Measurements from ENCODE around the gene VCP. TPM values are rescaled to one million over a fixed set of nuclear protein-coding genes. Genes with fewer than 3 reads are reported as not detected.

VCP gene
- total and polyA plus RNA-seq, 2 donors (not counting 1 experiment from before 2014, with no cell fraction given): 93.0 to 178 TPM

DNA sequence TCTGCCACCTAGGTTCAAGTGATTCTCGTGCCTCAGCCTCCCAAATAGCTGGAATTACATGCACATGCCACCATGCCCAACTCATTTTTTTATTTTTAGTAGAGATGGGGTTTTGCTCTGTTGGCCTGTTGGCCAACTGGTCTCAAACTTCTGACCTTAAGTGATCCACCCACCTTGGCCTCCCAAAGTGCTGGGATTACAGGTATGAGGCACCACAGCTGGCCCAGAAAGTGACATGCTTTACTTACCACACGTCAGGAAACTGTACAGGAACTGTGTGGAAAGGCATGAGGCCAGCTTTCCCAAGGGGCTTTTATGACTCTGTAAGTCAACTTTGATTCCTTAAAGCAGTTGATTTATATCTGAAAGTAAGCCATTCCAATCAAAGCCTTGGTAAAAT is 57.9 kb downstream of the VCP start:
- H3K36me3 ChIP-seq (replicated peaks in 1 of 2; ENCODE audit: control extremely low read depth in 1 of 2, control insufficient read depth in 1 of 2, extremely low read depth in 1 of 2, insufficient read depth in 2 of 2, low read length in 1 of 2): no peaks in the 10 kb centered on the region
- H3K27ac ChIP-seq (ENCODE audit: low read length in 2 of 2): no peak overlapping the region
- H3K27ac Mint-ChIP-seq: no peak overlapping the region
- H3K27me3 ChIP-seq (replicated peaks in 1 of 4; ENCODE audit: control extremely low read depth in 1 of 4, control insufficient read depth in 3 of 4, insufficient read depth in 4 of 4, low read length in 3 of 4): no peaks in the 10 kb centered on the region
- H3K79me2 ChIP-seq (ENCODE audit: control insufficient read depth, insufficient read depth, low read length): no peaks in the 10 kb centered on the region
- peaks cover 3 to 16% (median 12%) of the 10 kb centered on the region in 3 donors for H3K9me3 ChIP-seq (ENCODE audit: control extremely low read depth in 1 of 3, control insufficient read depth in 2 of 3, insufficient read depth in 1 of 3, low read length in 2 of 3)
- CTCF ChIA-PET: no interaction called here
- H3K9me3 Mint-ChIP-seq (ENCODE audit: insufficient read depth): peaks cover 12% of the 10 kb centered on the region
- no peaks in the 10 kb centered on the region for H4K20me1 ChIP-seq (ENCODE audit: control insufficient read depth, insufficient read depth, low read length, poor library complexity, severe bottlenecking)
- no peak overlapping the region for H3K9ac ChIP-seq (ENCODE audit: low read length)
- no peaks in the 10 kb centered on the region for H3K4me1 ChIP-seq (ENCODE audit: control insufficient read depth in 2 of 2, insufficient read depth in 2 of 2, low read length in 2 of 2)
- TF ChIP-seq EZH2 (IDR thresholded peaks at IDR 0.05; ENCODE audit: borderline replicate concordance, insufficient read depth, low read depth, low read length, poor library complexity, severe bottlenecking): no peak
- TF ChIP-seq, protein P1, sequence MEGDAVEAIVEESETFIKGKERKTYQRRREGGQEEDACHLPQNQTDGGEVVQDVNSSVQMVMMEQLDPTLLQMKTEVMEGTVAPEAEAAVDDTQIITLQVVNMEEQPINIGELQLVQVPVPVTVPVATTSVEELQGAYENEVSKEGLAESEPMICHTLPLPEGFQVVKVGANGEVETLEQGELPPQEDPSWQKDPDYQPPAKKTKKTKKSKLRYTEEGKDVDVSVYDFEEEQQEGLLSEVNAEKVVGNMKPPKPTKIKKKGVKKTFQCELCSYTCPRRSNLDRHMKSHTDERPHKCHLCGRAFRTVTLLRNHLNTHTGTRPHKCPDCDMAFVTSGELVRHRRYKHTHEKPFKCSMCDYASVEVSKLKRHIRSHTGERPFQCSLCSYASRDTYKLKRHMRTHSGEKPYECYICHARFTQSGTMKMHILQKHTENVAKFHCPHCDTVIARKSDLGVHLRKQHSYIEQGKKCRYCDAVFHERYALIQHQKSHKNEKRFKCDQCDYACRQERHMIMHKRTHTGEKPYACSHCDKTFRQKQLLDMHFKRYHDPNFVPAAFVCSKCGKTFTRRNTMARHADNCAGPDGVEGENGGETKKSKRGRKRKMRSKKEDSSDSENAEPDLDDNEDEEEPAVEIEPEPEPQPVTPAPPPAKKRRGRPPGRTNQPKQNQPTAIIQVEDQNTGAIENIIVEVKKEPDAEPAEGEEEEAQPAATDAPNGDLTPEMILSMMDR (IDR thresholded peaks at IDR 0.05): no peak
- H3K4me2 ChIP-seq (replicated peaks; ENCODE audit: low read depth, low read length, poor library complexity, severe bottlenecking): no peak overlapping the region
- no peaks in the 10 kb centered on the region for H3K27me3 Mint-ChIP-seq
- no peak overlapping the region for H3K4me3 ChIP-seq (ENCODE audit: control extremely low read depth in 1 of 5, extremely low read depth in 1 of 5, insufficient read depth in 1 of 5, low read depth in 2 of 5, low read length in 4 of 5)
- intact Hi-C loops (cut with micrococcal nuclease): no loop called here
- no peaks in the 10 kb centered on the region for H3K4me1 Mint-ChIP-seq
- POLR2A ChIA-PET: no interaction called here
- WGBS (ENCODE audit: insufficient coverage): no CpG with 5 or more reads among the region's 2 CpGs
- DNase-seq: no peak
- H3K4me3 Mint-ChIP-seq: no peak overlapping the region
- H2AFZ ChIP-seq (ENCODE audit: insufficient read depth, low read depth, low read length, poor library complexity, severe bottlenecking): no peak overlapping the region
- ATAC-seq (ENCODE audit: low read depth): no peak

DNA sequence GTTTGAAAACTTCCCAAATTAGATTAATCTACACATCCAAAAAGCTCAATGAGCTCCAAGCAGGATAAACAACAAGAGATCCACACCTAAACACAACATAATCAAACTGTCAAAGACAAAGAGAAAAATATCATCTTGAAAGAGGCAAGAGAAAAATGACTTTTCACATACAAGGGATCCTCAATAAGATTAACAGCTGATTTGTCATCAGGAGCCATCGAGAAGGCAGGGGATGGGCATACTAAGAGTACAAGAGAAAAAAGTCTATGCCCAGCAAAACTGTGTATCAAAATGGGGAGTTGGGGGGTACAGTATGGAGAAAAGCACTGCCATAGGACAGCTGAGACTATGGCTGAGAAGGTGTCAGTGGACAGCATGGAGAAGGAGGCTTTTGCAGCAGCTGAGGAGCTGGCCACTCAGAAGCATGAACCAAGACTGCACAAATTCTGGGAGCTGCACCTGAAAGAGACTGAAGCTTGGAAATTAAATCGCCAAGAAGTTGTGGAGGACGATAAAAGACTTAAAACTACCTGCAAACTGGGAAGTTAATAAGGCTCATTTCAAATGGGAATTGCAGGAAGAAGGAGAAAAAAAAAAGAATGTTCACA is 62.0 kb downstream of the VCP start:
- TF ChIP-seq EZH2 (IDR thresholded peaks at IDR 0.05; ENCODE audit: borderline replicate concordance, insufficient read depth, low read depth, low read length, poor library complexity, severe bottlenecking): no peak
- TF ChIP-seq, protein P1 (IDR thresholded peaks at IDR 0.05): no peak
- H4K20me1 ChIP-seq (ENCODE audit: control insufficient read depth, insufficient read depth, low read length, poor library complexity, severe bottlenecking): no peaks in the 10 kb centered on the region
- ATAC-seq (ENCODE audit: low read depth) (no peak), DNase-seq (no peak)
- no peaks in the 10 kb centered on the region for H3K79me2 ChIP-seq (ENCODE audit: control insufficient read depth, insufficient read depth, low read length)
- WGBS (ENCODE audit: insufficient coverage): 100% methylated on average over 3 of the region's 3 CpGs
- no peak overlapping the region for H3K9ac ChIP-seq (ENCODE audit: low read length)
- no peak overlapping the region for H3K4me2 ChIP-seq (replicated peaks; ENCODE audit: low read depth, low read length, poor library complexity, severe bottlenecking)
- no peaks in the 10 kb centered on the region for H3K27me3 ChIP-seq (replicated peaks in 1 of 4; ENCODE audit: control extremely low read depth in 1 of 4, control insufficient read depth in 3 of 4, insufficient read depth in 4 of 4, low read length in 3 of 4)
- peaks cover 3 to 16% (median 13%) of the 10 kb centered on the region in 3 donors for H3K9me3 ChIP-seq (ENCODE audit: control extremely low read depth in 1 of 3, control insufficient read depth in 2 of 3, insufficient read depth in 1 of 3, low read length in 2 of 3)
- no peaks in the 10 kb centered on the region for H3K4me1 ChIP-seq (ENCODE audit: control insufficient read depth in 2 of 2, insufficient read depth in 2 of 2, low read length in 2 of 2)
- H3K27me3 Mint-ChIP-seq: no peaks in the 10 kb centered on the region
- intact Hi-C loops (cut with micrococcal nuclease): no loop called here
- H3K36me3 ChIP-seq (replicated peaks in 1 of 2; ENCODE audit: control extremely low read depth in 1 of 2, control insufficient read depth in 1 of 2, extremely low read depth in 1 of 2, insufficient read depth in 2 of 2, low read length in 1 of 2): no peaks in the 10 kb centered on the region
- no peak overlapping the region for H3K27ac ChIP-seq (ENCODE audit: low read length in 2 of 2)
- no peak overlapping the region for H3K4me3 Mint-ChIP-seq
- no peak overlapping the region for H2AFZ ChIP-seq (ENCODE audit: insufficient read depth, low read depth, low read length, poor library complexity, severe bottlenecking)
- H3K27ac Mint-ChIP-seq: no peak overlapping the region
- CTCF ChIA-PET: no interaction called here
- H3K4me1 Mint-ChIP-seq: no peaks in the 10 kb centered on the region
- H3K9me3 Mint-ChIP-seq (ENCODE audit: insufficient read depth): peaks cover 12% of the 10 kb centered on the region
- POLR2A ChIA-PET: no interaction called here
- H3K4me3 ChIP-seq (ENCODE audit: control extremely low read depth in 1 of 5, extremely low read depth in 1 of 5, insufficient read depth in 1 of 5, low read depth in 2 of 5, low read length in 4 of 5): no peak overlapping the region

Small RNA genes within 50 kb of the gene (small RNA-seq; reads per million reads assigned to genes)
- not detected for gene RN7SL338P (ENCODE audit: insufficient read length, low read depth, low replicate concordance)

Other genes with a start within 250 kb of the VCP start
- gene PHF24, start 114.3 kb downstream of the VCP start, total RNA-seq: not detected in 2 replicates
- gene PHF24, start 114.3 kb downstream of the VCP start, polyA plus RNA-seq: not detected in 2 replicates
- gene DNAJB5, start 82.9 kb downstream of the VCP start, total RNA-seq: 1.0 and 2.4 TPM in 2 replicates
- gene DNAJB5, start 82.9 kb downstream of the VCP start, polyA plus RNA-seq: 0.58 and 0.94 TPM in 2 replicates
- gene FANCG, start 7.3 kb upstream of the VCP start, total RNA-seq: 38.9 and 40.1 TPM in 2 replicates
- 26.5 and 27.1 TPM in 2 replicates for gene FANCG, start 7.3 kb upstream of the VCP start, polyA plus RNA-seq
- gene PIGO, start 24.0 kb upstream of the VCP start, total RNA-seq: 32.5 and 34.7 TPM in 2 replicates
- 23.0 and 25.7 TPM in 2 replicates for gene PIGO, start 24.0 kb upstream of the VCP start, polyA plus RNA-seq
- 52.1 and 58.9 TPM in 2 replicates for gene STOML2, start 30.5 kb upstream of the VCP start, total RNA-seq
- gene STOML2, start 30.5 kb upstream of the VCP start, polyA plus RNA-seq: 60.6 and 64.6 TPM in 2 replicates
- gene ATOSB, start 43.2 kb upstream of the VCP start, total RNA-seq: 6.5 and 7.0 TPM in 2 replicates
- 9.4 and 9.7 TPM in 2 replicates for gene ATOSB, start 43.2 kb upstream of the VCP start, polyA plus RNA-seq
- gene UNC13B, start 89.4 kb upstream of the VCP start, total RNA-seq: 0.25 and 0.32 TPM in 2 replicates
- 0.14 and 0.19 TPM in 2 replicates for gene UNC13B, start 89.4 kb upstream of the VCP start, polyA plus RNA-seq